ENCODE data around the gene ADGRL3. TPM values are rescaled to one million over a fixed set of nuclear protein-coding genes. Genes with fewer than 3 reads are reported as not detected.

ADGRL3 gene
- total RNA-seq, 1 donor from 2014 or later = 93.6 TPM

DNA sequence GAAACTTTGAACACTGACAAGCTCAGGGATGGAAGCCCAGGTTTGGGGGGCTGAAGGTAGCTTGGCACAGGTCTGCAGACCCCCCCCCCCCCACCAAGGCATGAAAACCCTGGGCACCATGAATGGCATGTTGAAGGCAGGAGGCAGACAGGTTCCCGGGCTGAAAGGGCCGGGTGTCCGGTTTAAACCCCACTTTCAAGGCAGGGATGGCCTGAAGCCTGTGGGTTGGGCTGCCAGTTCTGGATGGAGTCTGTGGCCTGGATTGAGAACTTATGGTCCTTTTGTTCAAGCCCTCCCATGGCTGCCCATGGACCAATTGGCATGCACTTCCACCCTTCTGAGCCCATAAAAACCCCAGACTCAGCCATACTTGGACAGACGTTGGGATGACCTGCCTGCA lies 616.9 kb downstream of the ADGRL3 start:
- Mint-ChIP-seq H3K4me1 (peaks cover 14% of the 10 kb centered on the region), H3K4me3 (no peak overlapping the region), H3K27ac (no peak overlapping the region), H3K27me3 (ENCODE audit: insufficient read depth, low read depth) (no peaks in the 10 kb centered on the region), H3K36me3 (peaks cover 16% of the 10 kb centered on the region), H3K9me3 (peaks cover 2% of the 10 kb centered on the region)
- TF ChIP-seq, protein P1, sequence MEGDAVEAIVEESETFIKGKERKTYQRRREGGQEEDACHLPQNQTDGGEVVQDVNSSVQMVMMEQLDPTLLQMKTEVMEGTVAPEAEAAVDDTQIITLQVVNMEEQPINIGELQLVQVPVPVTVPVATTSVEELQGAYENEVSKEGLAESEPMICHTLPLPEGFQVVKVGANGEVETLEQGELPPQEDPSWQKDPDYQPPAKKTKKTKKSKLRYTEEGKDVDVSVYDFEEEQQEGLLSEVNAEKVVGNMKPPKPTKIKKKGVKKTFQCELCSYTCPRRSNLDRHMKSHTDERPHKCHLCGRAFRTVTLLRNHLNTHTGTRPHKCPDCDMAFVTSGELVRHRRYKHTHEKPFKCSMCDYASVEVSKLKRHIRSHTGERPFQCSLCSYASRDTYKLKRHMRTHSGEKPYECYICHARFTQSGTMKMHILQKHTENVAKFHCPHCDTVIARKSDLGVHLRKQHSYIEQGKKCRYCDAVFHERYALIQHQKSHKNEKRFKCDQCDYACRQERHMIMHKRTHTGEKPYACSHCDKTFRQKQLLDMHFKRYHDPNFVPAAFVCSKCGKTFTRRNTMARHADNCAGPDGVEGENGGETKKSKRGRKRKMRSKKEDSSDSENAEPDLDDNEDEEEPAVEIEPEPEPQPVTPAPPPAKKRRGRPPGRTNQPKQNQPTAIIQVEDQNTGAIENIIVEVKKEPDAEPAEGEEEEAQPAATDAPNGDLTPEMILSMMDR (IDR thresholded peaks at IDR 0.05) = no peak
- TF ChIP-seq EZH2 (IDR thresholded peaks at IDR 0.05) (no peak), EZH2phosphoT487 (IDR thresholded peaks at IDR 0.05) (no peak)
- peaks cover 9% of the 10 kb centered on the region for H3K4me1 ChIP-seq
- no peak overlapping the region for H3K9ac ChIP-seq
- H3K79me2 ChIP-seq (ENCODE audit: low read depth) = no peaks in the 10 kb centered on the region
- no peak for DNase-seq (ENCODE audit: low spot score)
- no peaks in the 10 kb centered on the region for H3K9me3 ChIP-seq (ENCODE audit: low read depth)
- no peak overlapping the region for H3K4me3 ChIP-seq
- H2AFZ ChIP-seq (replicated peaks) = no peak overlapping the region
- no peaks in the 10 kb centered on the region for H4K20me1 ChIP-seq (ENCODE audit: low read depth)
- H3K36me3 ChIP-seq = no peaks in the 10 kb centered on the region
- H3K27ac ChIP-seq = no peak overlapping the region
- H3K4me2 ChIP-seq = no peak overlapping the region
- no peaks in the 10 kb centered on the region for H3F3A ChIP-seq (ENCODE audit: low read depth)
- H3K27me3 ChIP-seq = no peaks in the 10 kb centered on the region

DNA sequence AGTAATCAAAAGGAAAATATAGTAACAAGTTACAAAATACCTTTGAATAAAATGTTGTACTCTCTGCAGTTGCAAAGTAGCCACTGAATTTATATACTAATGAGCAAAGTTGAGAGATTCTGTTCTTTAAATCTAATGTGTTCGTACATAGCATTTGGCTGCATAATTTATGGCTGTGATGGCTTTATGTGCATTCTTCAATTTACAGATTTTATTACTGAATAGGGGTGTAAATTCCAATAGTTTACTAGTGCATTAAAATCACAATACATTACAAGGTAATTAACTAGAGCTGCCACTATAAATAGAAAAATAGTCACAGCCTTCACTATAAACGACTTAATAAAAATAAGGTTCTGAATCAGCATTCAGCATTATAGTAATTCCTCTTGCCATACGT lies 620.0 kb downstream of the ADGRL3 start:
- Histone ChIP-seq H3K4me2 (no peak overlapping the region), H3K36me3 (no peaks in the 10 kb centered on the region), H3K79me2 (ENCODE audit: low read depth) (no peaks in the 10 kb centered on the region), H3K9ac (no peak overlapping the region), H3K27me3 (no peaks in the 10 kb centered on the region), H3F3A (ENCODE audit: low read depth) (no peaks in the 10 kb centered on the region), H3K9me3 (ENCODE audit: low read depth) (no peaks in the 10 kb centered on the region), H3K27ac (no peak overlapping the region), H2AFZ (replicated peaks) (no peak overlapping the region), H3K4me3 (no peak overlapping the region), H3K4me1 (peaks cover 9% of the 10 kb centered on the region), H4K20me1 (ENCODE audit: low read depth) (no peaks in the 10 kb centered on the region)
- TF ChIP-seq, protein P1 (IDR thresholded peaks at IDR 0.05) = no peak
- TF ChIP-seq EZH2 (IDR thresholded peaks at IDR 0.05) (no peak), EZH2phosphoT487 (IDR thresholded peaks at IDR 0.05) (no peak)
- Mint-ChIP-seq H3K27me3 (ENCODE audit: insufficient read depth, low read depth) (no peaks in the 10 kb centered on the region), H3K4me3 (no peak overlapping the region), H3K27ac (no peak overlapping the region), H3K4me1 (peaks cover 14% of the 10 kb centered on the region), H3K9me3 (peaks cover 2% of the 10 kb centered on the region), H3K36me3 (peaks cover 22% of the 10 kb centered on the region)
- no peak for DNase-seq (ENCODE audit: low spot score)

DNA sequence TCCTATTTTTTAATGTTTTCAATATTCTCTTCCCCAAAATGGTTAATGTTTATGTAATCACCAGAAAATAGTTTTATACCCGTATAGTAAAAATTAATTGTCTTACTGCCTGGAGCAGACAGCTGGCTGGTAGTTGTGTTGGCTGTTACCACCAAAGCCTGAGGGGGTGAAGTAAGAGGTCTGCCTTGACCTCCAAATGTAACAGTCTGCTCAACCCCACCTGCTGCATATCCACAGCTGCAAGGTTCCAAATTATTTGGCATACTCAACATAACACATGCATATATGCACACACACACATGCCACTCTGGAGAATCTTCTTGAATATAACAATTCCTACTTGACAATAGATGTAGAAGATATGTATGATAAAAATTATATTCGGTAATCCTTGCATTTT lies 624.3 kb downstream of the ADGRL3 start:
- Histone ChIP-seq H3K4me2 (no peak overlapping the region), H3K9me3 (ENCODE audit: low read depth) (no peaks in the 10 kb centered on the region), H3K4me3 (no peak overlapping the region), H4K20me1 (ENCODE audit: low read depth) (no peaks in the 10 kb centered on the region), H3K4me1 (peaks cover 19% of the 10 kb centered on the region), H3K27ac (no peak overlapping the region), H2AFZ (replicated peaks) (no peak overlapping the region), H3K36me3 (no peaks in the 10 kb centered on the region), H3K79me2 (ENCODE audit: low read depth) (no peaks in the 10 kb centered on the region), H3F3A (ENCODE audit: low read depth) (no peaks in the 10 kb centered on the region), H3K27me3 (no peaks in the 10 kb centered on the region), H3K9ac (no peak overlapping the region)
- Mint-ChIP-seq H3K27me3 (ENCODE audit: insufficient read depth, low read depth) (no peaks in the 10 kb centered on the region), H3K4me1 (peaks cover 17% of the 10 kb centered on the region), H3K36me3 (peaks cover 9% of the 10 kb centered on the region), H3K9me3 (no peaks in the 10 kb centered on the region), H3K4me3 (no peak overlapping the region), H3K27ac (no peak overlapping the region)
- TF ChIP-seq EZH2 (IDR thresholded peaks at IDR 0.05) (no peak), EZH2phosphoT487 (IDR thresholded peaks at IDR 0.05) (no peak)
- TF ChIP-seq, protein P1 (IDR thresholded peaks at IDR 0.05) = no peak
- no peak for DNase-seq (ENCODE audit: low spot score)

Measured in neural progenitor cell (in vitro differentiated cells).